Inflammatory macrophage treated with lipopolysaccharide for 4 hours (primary cell): ENCODE results near the gene HTRA1.

Experiments used
- DNase-seq: peaks from one replicate; pipeline ENCODE4 v3.0.0-alpha.2; 2020

The HTRA1 gene

DNA sequence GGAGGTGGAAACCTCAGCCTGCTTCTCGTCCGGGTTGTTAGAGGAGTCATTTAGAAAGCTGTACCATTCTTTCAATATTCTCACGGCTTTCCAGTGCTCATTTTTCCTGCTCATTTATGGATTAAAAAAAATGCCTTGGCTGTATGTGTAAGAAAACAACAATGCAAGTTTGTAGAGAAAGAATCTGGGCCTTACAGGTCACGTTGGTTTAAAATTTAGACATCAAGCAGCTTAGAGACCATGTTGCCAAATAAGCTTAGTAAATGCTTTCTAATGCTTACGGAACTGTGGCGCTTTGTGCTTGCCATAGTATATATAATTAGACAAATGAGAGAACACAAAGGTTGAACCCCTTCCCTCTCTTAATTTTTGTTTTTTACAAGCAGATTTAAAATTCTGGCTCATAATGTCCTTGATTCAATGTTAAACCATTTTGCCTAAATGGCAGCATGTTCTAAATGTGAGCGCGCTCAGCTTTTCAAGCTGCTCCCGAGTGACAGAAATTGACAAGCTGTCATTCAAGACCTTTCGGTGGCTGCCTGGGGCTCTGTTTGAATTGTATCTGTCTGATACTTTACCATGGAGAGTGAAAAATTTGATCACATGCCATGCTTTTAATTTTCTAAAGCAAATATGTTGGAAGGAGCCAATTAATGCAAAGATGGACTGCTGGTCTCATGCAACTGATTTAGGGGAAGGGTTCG, 5.8 kb upstream of the HTRA1 start:
- DNase-seq = no peak

GRCh38 chr10:122457934-122458333, 3.4 kb upstream of the HTRA1 start:
- DNase-seq = no peak

DNA sequence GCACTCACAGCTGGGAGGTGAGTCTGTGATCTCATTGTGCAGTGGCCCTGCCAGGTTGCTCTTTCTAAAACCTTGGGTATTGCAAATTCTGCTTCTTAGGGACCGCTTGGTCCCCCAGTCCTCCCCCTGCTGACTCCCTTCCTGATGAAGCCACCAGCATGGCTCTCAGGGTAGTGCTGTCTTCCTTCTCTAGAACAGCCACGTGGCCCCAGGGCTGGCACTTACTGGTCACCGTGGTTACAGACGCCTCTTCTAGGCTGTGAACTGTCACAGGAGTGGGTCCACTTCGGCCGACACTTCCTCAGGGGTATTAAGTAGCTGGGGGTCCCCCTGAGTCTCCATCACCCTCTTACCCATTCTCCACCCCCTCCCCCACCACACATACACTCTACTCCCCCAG, 2.7 kb upstream of the HTRA1 start:
- DNase-seq = no peak

- no peak for DNase-seq
Observed at GRCh38 chr10:122459561-122460273, 1.6 kb upstream of the HTRA1 start.

DNA sequence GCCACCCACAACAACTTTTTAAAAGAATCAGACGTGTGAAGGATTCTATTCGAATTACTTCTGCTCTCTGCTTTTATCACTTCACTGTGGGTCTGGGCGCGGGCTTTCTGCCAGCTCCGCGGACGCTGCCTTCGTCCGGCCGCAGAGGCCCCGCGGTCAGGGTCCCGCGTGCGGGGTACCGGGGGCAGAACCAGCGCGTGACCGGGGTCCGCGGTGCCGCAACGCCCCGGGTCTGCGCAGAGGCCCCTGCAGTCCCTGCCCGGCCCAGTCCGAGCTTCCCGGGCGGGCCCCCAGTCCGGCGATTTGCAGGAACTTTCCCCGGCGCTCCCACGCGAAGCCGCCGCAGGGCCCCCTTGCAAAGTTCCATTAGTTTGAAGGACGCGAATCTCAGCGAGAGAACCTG, 461 bp upstream of the HTRA1 start:
- DNase-seq = no peak

DNA sequence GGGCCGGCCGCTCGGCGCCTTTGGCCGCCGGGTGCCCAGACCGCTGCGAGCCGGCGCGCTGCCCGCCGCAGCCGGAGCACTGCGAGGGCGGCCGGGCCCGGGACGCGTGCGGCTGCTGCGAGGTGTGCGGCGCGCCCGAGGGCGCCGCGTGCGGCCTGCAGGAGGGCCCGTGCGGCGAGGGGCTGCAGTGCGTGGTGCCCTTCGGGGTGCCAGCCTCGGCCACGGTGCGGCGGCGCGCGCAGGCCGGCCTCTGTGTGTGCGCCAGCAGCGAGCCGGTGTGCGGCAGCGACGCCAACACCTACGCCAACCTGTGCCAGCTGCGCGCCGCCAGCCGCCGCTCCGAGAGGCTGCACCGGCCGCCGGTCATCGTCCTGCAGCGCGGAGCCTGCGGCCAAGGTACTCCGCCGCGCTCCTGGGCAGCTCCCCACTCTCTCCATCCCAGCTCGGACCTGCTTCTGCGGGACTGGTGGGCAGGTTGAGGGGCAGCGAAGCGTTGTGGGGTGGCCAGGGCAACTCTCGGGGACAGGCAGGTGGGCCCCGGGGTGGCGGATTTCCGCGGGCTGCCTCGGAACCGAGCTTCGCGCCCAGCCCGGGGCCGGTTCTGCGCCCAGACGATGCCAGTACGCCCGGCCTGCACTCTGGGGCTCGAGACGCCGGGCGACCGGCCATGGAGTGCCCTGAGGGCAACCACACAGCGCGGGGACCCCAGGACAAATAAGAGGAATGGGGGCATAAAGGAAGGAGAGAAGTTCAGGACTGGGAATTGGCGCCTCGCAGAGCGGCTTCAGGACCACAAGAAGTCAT, 578 bp downstream of the HTRA1 start:
- DNase-seq = no peak

DNA sequence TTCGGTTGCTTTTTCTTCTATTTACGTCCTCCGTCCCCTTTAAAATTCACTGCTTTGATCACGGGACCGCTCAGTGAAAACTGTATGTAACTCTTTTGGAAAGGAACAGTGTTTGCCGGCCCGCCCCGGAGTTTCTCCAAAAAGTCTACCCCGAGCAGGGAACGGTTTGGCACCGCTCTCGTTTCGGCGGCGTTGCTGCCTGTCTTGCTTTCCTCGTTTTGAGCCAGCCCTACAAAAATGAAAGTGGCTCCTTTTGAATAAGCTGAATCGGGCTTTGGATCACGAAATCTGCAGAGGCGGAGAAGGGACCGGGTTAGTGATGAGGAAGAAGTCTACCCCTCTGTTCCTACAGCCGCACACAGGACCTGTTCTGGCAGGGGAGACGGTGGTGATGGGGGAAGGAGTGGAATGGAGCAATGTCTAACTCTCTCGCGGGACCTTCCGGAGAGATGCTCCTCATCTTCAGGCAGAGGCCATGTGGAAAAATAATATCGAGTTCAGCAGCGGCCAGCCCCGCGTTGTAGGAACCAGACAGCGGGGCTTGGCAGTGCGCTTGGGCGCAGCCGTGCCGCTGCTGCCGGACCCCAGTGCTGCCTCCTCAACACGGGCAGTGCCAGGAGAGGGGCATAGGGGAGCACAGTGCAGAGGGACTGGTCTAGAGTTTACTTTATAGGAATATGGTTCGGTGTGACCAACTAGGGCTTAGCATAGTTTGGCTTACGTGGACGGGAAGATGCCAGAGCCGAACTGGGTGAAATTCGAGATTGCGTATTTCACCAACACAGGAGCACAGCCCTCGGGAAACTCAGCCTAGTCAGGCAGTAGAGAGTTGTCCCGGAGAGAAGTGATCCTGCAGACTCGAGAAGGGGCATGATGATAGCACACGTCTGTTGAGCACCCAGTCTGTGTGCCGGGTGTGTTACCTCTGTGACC, 1.4 kb downstream of the HTRA1 start:
- DNase-seq = peak; percentile 54

DNA sequence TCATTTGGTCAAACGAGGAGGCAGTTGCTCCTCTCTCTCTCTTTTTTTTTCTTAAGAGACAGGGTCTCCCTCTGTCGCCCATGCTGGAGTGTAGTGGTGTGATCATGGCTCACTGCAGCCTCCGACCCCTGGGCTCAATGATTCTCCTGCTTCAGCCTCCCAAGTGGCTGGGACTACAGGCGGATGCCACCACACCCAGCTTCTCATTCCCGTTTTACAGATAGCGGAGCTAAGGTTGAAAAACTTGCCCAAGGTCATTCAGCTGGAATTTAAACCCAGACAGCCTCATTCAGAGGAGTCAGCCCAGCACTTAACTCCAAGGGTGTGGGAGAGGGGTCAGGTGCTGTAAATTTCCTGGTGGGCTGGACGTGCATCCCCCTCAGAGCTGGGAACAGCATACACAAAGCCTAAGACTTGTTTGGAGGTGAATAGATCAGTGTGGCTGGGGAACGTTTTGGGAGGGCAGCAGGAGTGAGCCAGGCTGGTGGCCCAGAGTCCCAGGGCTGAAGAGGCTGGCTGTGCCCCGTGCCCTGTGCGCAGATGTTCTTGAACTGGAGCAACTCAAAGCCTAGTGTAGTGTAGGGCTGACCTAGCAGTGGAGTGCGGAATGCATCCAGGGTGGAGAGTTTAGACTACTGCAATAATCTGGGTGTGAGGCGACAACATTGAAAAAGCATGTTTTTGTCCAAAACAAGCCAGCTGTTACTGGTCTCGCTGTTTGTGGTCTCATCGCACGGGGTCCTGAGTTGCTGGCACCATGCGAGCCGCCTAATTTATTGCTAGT, 2.3 kb downstream of the HTRA1 start:
- DNase-seq = no peak

DNA sequence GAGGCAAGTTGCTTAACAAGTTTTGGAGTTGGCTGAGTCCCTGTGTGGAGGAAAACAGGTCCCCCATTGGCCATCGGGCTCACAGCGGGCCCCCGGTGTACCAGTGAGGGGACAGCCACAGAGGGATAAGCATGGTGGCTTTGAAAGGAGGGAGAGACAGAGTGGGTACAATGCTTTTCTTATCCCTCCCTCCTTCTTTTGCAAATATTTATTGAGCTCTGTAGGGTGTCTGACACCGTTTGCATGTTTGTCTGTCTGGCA, 2.8 kb downstream of the HTRA1 start:
- DNase-seq = no peak

GRCh38 chr10:122464586-122464985, 3.2 kb downstream of the HTRA1 start:
- DNase-seq = no peak

DNA sequence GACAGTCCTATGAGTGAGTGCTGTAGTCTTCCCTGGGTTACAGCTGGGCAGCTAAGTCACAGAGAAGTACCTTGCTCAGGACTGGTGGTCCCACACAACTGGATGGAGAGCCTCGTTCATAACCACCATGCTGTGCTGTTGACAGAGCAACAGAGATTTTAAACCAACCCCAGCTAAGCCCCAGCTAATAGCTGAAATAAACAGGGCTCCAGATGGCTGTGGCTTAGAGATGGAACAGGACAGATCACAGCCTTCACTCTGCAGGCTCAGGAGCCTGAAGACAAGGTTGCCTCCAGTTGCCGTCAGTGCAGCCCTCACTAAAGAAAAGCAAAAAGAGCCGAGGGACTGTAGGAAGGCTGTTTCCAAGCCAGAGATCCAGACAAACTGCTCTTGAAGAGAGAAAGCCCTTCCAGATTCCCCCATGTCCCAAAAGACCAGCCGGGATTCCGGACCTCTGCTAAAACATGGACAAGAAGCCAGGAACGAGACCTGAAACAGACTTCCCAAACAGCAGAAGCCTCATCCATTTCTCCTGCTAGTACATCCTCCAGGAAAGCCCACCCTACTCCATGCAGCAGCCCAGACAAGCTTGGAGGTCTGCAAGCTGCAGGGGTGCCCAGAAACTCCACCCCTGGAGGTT, 4.2 kb downstream of the HTRA1 start:
- DNase-seq = no peak

DNA sequence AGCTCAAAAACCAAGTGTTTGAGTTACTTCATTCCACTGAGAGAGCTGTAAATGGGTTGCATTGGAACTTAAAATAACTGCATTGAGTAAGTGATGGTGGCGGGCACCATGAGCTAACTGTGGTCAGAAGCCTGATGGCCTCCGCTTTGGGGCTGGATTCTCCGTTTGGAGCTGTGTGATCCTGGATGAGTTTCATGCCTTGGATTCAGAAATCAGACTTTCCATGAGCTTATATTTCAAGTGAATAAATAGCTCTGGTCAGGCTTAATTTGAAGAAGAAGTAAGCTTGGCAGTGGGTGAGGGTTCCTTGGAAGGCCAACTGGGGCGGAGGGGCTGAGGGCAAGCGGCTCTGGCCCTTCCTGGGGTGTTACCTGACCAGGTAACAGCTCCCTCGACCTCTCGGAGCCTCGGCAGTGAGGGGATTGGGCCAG, 5.6 kb downstream of the HTRA1 start:
- peak; percentile 78 for DNase-seq

DNA sequence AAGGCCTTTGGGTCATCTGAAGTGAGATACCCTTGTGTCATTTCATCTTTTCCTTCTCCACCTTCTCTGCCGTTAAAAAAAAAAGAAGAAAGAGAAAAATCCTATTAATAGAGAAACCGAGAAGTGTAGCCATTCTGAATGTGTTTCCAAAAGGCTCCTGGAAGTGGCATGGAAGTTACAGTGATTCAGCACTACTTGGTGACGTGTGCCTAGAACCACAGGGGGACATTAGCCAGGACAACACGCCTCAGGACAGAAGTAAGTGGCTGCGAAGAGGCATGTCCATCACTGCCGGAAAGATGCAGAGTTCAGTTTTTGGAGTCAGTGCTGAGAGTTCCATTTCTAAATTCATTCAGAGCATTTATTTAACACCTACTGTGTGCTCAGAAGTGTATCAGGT, 6.3 kb downstream of the HTRA1 start:
- peak; percentile 13 for DNase-seq

DNA sequence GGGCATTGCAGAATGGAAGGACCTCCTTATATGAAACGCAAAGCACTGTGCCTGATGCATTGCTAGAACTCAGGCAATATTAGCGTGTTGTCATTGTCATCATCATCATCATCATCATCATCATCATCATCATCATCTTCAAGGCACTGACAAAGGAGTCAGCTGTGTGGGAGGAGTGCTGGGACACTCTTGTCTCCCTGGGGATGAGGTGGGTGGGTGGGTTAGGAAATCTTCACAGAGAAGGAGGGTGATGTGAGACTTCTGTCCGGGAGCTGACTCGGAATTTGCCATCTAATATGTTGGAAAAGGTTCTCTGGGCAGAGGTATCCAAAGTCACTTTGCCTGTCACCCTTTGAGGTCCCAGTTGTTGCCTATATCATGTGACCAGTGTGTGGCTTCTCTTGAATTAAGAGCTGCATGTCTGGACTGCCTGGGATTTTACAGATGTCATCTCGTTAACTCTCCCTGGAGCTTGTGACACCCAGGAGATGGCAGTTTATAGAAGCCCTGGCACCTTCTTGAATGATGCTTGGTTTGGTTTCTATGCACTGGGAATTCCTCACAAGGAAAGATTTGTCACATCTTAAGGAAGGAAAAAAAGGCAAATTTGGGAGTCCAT, 7.1 kb downstream of the HTRA1 start:
- peak; percentile 53 for DNase-seq

DNA sequence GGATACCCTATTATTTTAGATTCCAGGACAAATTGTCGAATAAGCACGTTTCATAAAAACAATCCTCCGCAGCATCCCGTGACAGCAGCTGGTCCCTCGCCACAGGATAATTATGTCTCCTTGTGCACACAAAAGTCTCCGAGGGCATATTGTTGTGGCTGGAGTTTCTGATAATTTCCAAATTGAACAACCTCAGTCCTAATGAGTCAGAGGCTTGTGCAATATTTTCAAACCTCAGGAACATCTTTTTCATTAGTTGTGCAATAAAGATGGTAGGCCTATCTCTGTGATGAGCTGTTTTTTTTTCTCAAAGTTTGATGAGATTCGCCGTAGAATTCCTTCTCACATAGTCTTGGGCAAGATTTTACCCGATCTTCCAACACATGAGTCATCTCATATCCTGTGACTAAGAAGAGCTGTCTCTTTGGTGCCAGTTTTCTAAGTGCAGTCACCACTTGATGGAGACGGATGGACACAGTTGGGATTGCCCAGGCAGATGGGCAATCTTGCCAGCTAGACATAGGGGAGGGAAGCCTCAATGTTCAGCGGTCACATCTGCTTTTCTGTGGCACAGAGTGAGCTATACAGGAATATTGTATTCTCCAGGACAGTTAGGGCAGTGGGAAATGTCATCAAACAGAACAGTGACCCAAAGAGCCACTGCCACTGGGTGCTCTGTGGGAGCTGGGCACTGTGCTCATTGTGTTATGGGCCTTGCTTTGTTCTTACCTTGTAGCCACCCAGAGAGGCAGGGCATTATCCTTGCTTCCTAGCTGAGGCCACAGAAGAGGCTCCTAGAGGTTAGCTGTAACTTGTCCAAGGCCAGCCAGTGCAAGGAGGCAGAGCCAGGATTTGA, 7.8 kb downstream of the HTRA1 start:
- DNase-seq = peak; percentile 95

- DNase-seq = no peak
Observed at GRCh38 chr10:122469848-122470247, 8.5 kb downstream of the HTRA1 start.

DNA sequence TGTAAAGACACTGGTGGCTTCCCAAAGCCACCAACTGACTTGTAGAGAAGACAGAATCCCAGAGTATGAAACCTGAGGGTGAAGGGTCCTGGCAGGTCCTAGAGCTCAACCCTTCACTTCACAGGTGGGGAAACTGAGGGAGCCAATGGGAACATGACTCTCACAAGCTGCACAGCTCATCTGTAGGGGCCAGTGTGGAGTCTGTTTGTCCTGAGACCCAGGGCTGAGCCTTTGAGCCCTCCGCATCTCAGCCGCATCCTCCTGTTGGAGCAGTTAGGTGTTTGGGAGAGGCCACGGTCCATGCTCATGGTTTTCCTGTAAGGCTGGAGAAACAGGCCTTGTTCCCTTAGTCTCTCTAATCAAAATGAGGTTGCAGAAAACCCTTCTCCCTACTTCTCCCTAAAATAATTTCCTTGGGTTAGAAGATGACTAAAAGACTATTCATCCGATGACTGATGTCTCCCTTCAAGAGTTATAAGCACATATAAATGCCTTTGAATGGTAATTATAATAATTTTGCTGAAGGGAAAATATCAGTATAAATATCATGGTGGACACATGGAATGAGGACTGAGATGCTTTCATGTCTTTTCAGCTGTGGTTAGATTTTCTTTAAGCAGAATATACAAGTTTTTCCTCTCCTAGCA, 10.3 kb downstream of the HTRA1 start:
- no peak for DNase-seq

DNA sequence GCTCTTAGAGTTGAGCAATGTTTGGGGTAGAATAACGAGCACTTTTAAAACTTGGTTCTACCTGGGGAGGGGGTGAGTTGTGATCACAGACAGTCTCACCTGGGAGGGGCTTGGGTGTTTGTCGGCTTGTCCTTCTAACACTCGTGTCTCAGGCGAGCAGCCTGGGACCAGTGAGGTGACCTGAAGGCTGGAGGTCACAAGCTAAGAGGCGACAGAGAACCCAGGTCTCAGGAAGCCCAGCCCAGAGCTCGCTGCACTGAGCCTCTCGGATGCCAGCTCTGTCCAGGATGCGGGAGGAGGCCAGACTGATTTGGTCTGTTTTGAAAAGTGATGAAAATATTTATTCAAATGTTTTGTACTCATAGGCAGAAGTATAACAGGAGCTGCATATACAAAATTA, 11.8 kb downstream of the HTRA1 start:
- DNase-seq = no peak

DNA sequence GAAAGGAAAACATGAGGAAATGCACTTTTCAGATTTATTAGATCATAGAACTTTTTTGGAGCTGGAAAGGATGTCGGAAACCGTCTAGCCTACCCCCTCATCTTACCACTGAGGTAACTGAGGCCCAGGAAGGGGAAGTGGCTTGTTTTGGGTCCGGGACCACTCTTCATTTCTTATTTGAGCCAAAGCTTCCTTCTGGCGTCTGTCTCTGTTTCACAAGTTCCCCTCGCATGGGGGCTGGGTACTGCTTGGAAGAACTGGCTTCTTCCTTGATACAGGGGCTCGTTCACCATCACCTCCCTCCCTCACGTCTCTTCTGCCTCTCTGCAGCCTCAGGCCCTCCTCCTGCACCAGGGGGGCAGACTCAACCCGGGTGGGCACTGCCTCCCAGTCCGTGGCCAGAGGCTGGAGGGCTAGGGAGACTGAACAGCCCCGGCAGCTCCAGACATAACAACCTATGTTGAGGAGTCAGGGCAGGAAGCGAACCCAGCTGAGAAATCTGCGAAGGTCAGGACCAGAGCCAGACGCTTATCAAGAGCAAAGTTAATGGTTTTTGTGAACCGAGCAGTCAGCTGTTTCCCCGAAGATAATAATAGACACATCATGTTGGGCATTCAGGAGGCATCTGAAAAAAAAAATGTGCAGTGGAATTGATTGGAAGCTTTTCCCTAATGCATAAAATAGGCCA, 12.9 kb downstream of the HTRA1 start:
- DNase-seq = no peak
